Measurements from ENCODE around the gene CDH22. TPM values are rescaled to one million over a fixed set of nuclear protein-coding genes. Genes with fewer than 3 reads are reported as not detected.

CDH22 gene
- total RNA-seq, 1 experiment from 2014 or later: not detected

- CTCF ChIA-PET: interaction anchor here (1.2 kb wide), 1 partner anchor 9 kb away, joined by 3 read pairs; no protein-coding TSS in a partner anchor
Measured at GRCh38 chr20:46298374-46298773, 9.9 kb downstream of the CDH22 start.

GRCh38 chr20:46296526-46297250 is 11.6 kb downstream of the CDH22 start:
- intact Hi-C loops (cut with micrococcal nuclease; ENCODE audit: unreplicated experiment): no loop called here
- BruUV-seq (replicated peaks): no TSS peak
- POLR2A ChIA-PET: no interaction called here
- TF ChIP-seq POLR2AphosphoS5 (IDR thresholded peaks at IDR 0.05; ENCODE audit: low read depth, low read length) (no peak), SIN3A (IDR thresholded peaks at IDR 0.05; ENCODE audit: borderline replicate concordance, insufficient read depth, low read depth, low read length) (no peak), TCF7L2 (IDR thresholded peaks at IDR 0.05; ENCODE audit: low read depth, low read length) (no peak), REST (IDR thresholded peaks at IDR 0.05; ENCODE audit: insufficient read depth in 1 of 2, low read depth in 2 of 2, low read length in 1 of 2) (no peak)

More at GRCh38 chr20:46298374-46298773, 9.9 kb downstream of the CDH22 start:
- in situ Hi-C loops (cut with HindIII; ENCODE audit: low pct_unique_long_range_greater_than_20kb, low sequenced_read_pairs) (no loop called here), intact Hi-C loops (cut with micrococcal nuclease; ENCODE audit: unreplicated experiment) (no loop called here)
- Histone ChIP-seq H3K4me1 (ENCODE audit: control insufficient read depth, insufficient read depth, low read length) (no peaks in the 10 kb centered on the region), H3K27ac (ENCODE audit: low read length) (no peak overlapping the region), H3K27me3 (ENCODE audit: control insufficient read depth, insufficient read depth, low read length) (peaks cover 12% of the 10 kb centered on the region; the same call in 1 of the 2 replicates), H3K4me3 (ENCODE audit: low read depth in 2 of 2, low read length in 2 of 2) (no peak overlapping the region), H3K36me3 (ENCODE audit: control insufficient read depth, insufficient read depth, low read length) (no peaks in the 10 kb centered on the region; the same call in 1 of the 2 replicates), H3K9me3 (ENCODE audit: control insufficient read depth, insufficient read depth, low read depth, low read length) (no peaks in the 10 kb centered on the region)
- no peak for TF ChIP-seq POLR2AphosphoS5 (IDR thresholded peaks at IDR 0.05; ENCODE audit: low read depth, low read length)
- no peak for TF ChIP-seq CTCF (IDR thresholded peaks at IDR 0.05)
- no peak for TF ChIP-seq REST (IDR thresholded peaks at IDR 0.05; ENCODE audit: insufficient read depth in 1 of 2, low read depth in 2 of 2, low read length in 1 of 2)
- no peak for TF ChIP-seq SIN3A (IDR thresholded peaks at IDR 0.05; ENCODE audit: borderline replicate concordance, insufficient read depth, low read depth, low read length)
- no peak for TF ChIP-seq TCF7L2 (IDR thresholded peaks at IDR 0.05; ENCODE audit: low read depth, low read length)
- ATAC-seq (no peak), DNase-seq (ENCODE audit: low read depth, low spot score) (no peak)
- POLR2A ChIA-PET: interaction anchor here (0.6 kb wide), 1 partner anchor 1339 kb away, joined by 4 read pairs; no protein-coding TSS in a partner anchor
- BruUV-seq (replicated peaks): no TSS peak

More at GRCh38 chr20:46296526-46297250, 11.6 kb downstream of the CDH22 start:
- DNase-seq (ENCODE audit: low read depth, low spot score) (no peak), ATAC-seq (no peak)
- in situ Hi-C loops (cut with HindIII; ENCODE audit: low pct_unique_long_range_greater_than_20kb, low sequenced_read_pairs): no loop called here
- H3K27me3 ChIP-seq (ENCODE audit: control insufficient read depth, insufficient read depth, low read length): peaks cover 11% of the 10 kb centered on the region; the same call in 1 of the 2 replicates
- no peaks in the 10 kb centered on the region for H3K9me3 ChIP-seq (ENCODE audit: control insufficient read depth, insufficient read depth, low read depth, low read length)
- H3K27ac ChIP-seq (ENCODE audit: low read length): no peak overlapping the region
- CTCF ChIA-PET: interaction anchor here (1.3 kb wide), 1 partner anchor 168 kb away, joined by 3 read pairs; no protein-coding TSS in a partner anchor
- no peaks in the 10 kb centered on the region for H3K4me1 ChIP-seq (ENCODE audit: control insufficient read depth, insufficient read depth, low read length)
- H3K36me3 ChIP-seq (ENCODE audit: control insufficient read depth, insufficient read depth, low read length): no peaks in the 10 kb centered on the region; the same call in 1 of the 2 replicates
- H3K4me3 ChIP-seq (ENCODE audit: low read depth in 2 of 2, low read length in 2 of 2): no peak overlapping the region
